Esophagus muscularis mucosa (tissue), 4 donors: Measurements from ENCODE around the gene RHO.

ENCODE experiments used
- CTCF ChIP-seq, 3 experiments: fragments of 200-600 bp in 2 of 3; fragments of 450-650 bp in 1 of 3; sonication (generic) in 2 of 3; IDR thresholded peaks; one replicate each; pipeline ENCODE4 v1.5.1; 2017 to 2019; ENCODE audit warnings: antibody characterized with exemption in 3 of 3, mild to moderate bottlenecking in 2 of 3, moderate library complexity in 1 of 3
- EP300 ChIP-seq: sonication (generic); formaldehyde crosslinking; IDR thresholded peaks from one replicate; pipeline ENCODE4 v1.6.1; 2017; ENCODE audit warnings: antibody characterized with exemption
- POLR2A ChIP-seq: fragments of 450-650 bp; IDR thresholded peaks from one replicate; pipeline ENCODE4 v1.6.1; 2017; ENCODE audit warnings: antibody characterized with exemption, moderate library complexity, mild to moderate bottlenecking, low read depth

- TF ChIP-seq CTCF (IDR thresholded peaks at IDR 0.05), result no peak
- TF ChIP-seq POLR2A, result no peak
- TF ChIP-seq EP300, result no peak
These were observed 36.7 kb downstream of the RHO start for GRCh38 chr3:129564981-129565644.
